ENCODE measurements around the gene CMTM4. TPM values are rescaled to one million over a fixed set of nuclear protein-coding genes. Genes with fewer than 3 reads are reported as not detected.

Gene CMTM4
- total and polyA plus RNA-seq, 2 experiments from 2014 or later, result 14.1 to 77.0 TPM

- H3K9me3 Mint-ChIP-seq, result no peaks in the 10 kb centered on the region
- Histone ChIP-seq H3K36me3 (ENCODE audit: insufficient read depth) (no peaks in the 10 kb centered on the region), H3K4me2 (no peak overlapping the region), H3K27me3 (ENCODE audit: insufficient read depth) (no peaks in the 10 kb centered on the region), H4K20me1 (replicated peaks; ENCODE audit: insufficient read depth) (peaks cover 7% of the 10 kb centered on the region; the same call in 1 of the 2 replicates), H3K79me2 (replicated peaks; ENCODE audit: insufficient read depth) (peaks cover 29% of the 10 kb centered on the region), H3F3A (replicated peaks; ENCODE audit: low read depth) (no peaks in the 10 kb centered on the region), H3K4me3 (no peak overlapping the region), H3K4me1 (ENCODE audit: insufficient read depth) (peaks cover 8% of the 10 kb centered on the region), H2AFZ (no peak overlapping the region), H3K27ac (ENCODE audit: low read depth) (no peak overlapping the region), H3K9me2 (ENCODE audit: insufficient read depth) (no peaks in the 10 kb centered on the region)
- peaks cover 24% of the 10 kb centered on the region; the same call in 2 of the 3 replicates for H3K4me1 Mint-ChIP-seq
- no peak overlapping the region for H3K4me3 Mint-ChIP-seq
- peaks cover 2% of the 10 kb centered on the region for H3K27me3 Mint-ChIP-seq (ENCODE audit: insufficient read depth, low read depth, poor library complexity)
- DNase-seq (ENCODE audit: low spot score) (no peak), ATAC-seq (no peak)
- TF ChIP-seq POLR2AphosphoS5 (IDR thresholded peaks at IDR 0.05; ENCODE audit: low read depth), result no peak
- no peak for TF ChIP-seq ZNF114 (CRISPR knock-in tag; IDR thresholded peaks at IDR 0.05)
- no peak for TF ChIP-seq ZNF462 (CRISPR knock-in tag; IDR thresholded peaks at IDR 0.05)
- no peak for TF ChIP-seq EZH2 (IDR thresholded peaks at IDR 0.05; ENCODE audit: low read depth, unreplicated experiment)
- TF ChIP-seq EZH2phosphoT487 (IDR thresholded peaks at IDR 0.05; ENCODE audit: unreplicated experiment), result no peak
- no peak for TF ChIP-seq CTCF (conservative IDR thresholded peaks at IDR 0.05; ENCODE audit: low read depth in 2 of 2)
- no peak for TF ChIP-seq NANOG (IDR thresholded peaks at IDR 0.05; ENCODE audit: borderline replicate concordance)
- no peak for TF ChIP-seq JUNB (IDR thresholded peaks at IDR 0.05; ENCODE audit: unreplicated experiment)
- TF ChIP-seq REST (IDR thresholded peaks at IDR 0.05; ENCODE audit: unreplicated experiment), result no peak
- TF ChIP-seq CREB1 (CRISPR knock-in tag; IDR thresholded peaks at IDR 0.05; ENCODE audit: low read depth), result no peak
- no peak for TF ChIP-seq STAT1 (IDR thresholded peaks at IDR 0.05; ENCODE audit: unreplicated experiment)
- TF ChIP-seq ETS1 (IDR thresholded peaks at IDR 0.05), result no peak
- TF ChIP-seq ZNF331 (CRISPR knock-in tag; IDR thresholded peaks at IDR 0.05; ENCODE audit: low read depth), result no peak
- H3K36me3 Mint-ChIP-seq (ENCODE audit: low read depth), result no peaks in the 10 kb centered on the region
- H3K27ac Mint-ChIP-seq, result 0 out of 2 replicates have a peak overlapping the region, but pooled peaks have one; percentile 1
Measured at GRCh38 chr16:66653581-66654350, 42.8 kb downstream of the CMTM4 start.

All from GM23338 (cell line).